GM12872 (cell line): ENCODE data around the gene PALM3.

Source experiments
- CTCF ChIP-seq: IDR thresholded peaks from 3 replicates; pipeline ENCODE4 v1.5.1; 2011; ENCODE audit warnings: low read depth, mild to moderate bottlenecking, low read length, moderate library complexity; ENCODE audit not compliant: insufficient read depth

The PALM3 gene

GRCh38 chr19:14050961-14051360 lies 10.9 kb downstream of the PALM3 start:
- 0 out of 3 replicates have a peak, but pooled peaks have one; percentile 9 for TF ChIP-seq CTCF

- TF ChIP-seq CTCF, result no peak
These were observed 11.4 kb downstream of the PALM3 start for GRCh38 chr19:14050512-14050911.

GRCh38 chr19:14048443-14049153 lies 13.3 kb downstream of the PALM3 start:
- peak; percentile 99 for TF ChIP-seq CTCF

- TF ChIP-seq CTCF, result peak; percentile 66
These were observed 18.9 kb downstream of the PALM3 start for GRCh38 chr19:14042659-14043608.

GRCh38 chr19:14039181-14039580 lies 22.7 kb downstream of the PALM3 start:
- no peak for TF ChIP-seq CTCF

GRCh38 chr19:14035706-14036105 lies 26.2 kb downstream of the PALM3 start:
- no peak for TF ChIP-seq CTCF

- no peak for TF ChIP-seq CTCF
These were observed 27.9 kb downstream of the PALM3 start for GRCh38 chr19:14033946-14034345.
